ENCODE data around the gene ABRACL.

Gene ABRACL

GRCh38 chr6:139054001-139054400 lies 25.5 kb downstream of the ABRACL start:
- no peak for DNase-seq (ENCODE audit: low read depth in 2 of 2)

- DNase-seq (ENCODE audit: low read depth in 2 of 2) = no peak
Observed at GRCh38 chr6:139055709-139056108, 27.2 kb downstream of the ABRACL start.

- DNase-seq (ENCODE audit: low read depth in 2 of 2) = no peak
Observed at GRCh38 chr6:139058029-139058428, 29.5 kb downstream of the ABRACL start.

DNA sequence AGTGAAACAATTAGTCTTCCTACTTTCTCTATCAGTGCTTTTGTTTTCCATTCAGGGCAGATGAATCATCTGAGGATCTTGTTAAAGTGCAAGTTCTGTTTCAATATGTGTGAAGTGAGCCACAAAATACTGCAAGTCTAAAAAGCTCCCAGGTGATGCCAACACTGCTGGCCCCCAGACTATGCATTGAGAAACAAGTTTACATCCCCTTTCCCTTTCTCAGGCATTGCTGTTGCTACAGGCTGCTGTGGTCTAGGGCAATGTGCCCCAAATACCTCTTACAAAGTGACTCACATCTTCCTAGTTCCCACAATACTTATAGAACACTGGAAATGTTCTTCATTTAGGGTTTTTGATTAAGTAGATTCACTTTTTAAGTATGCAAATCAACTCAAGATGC lies 31.8 kb downstream of the ABRACL start:
- DNase-seq (ENCODE audit: low read depth in 2 of 2) = no peak

GRCh38 chr6:139062932-139063646 lies 34.5 kb downstream of the ABRACL start:
- DNase-seq (ENCODE audit: low read depth in 2 of 2) = no peak

- no peak for DNase-seq (ENCODE audit: low read depth in 2 of 2)
Observed at GRCh38 chr6:139064981-139065665, 36.6 kb downstream of the ABRACL start.

- no peak for DNase-seq (ENCODE audit: low read depth in 2 of 2)
Observed at GRCh38 chr6:139066080-139066479, 37.5 kb downstream of the ABRACL start.

GRCh38 chr6:139068846-139069245 lies 40.3 kb downstream of the ABRACL start:
- no peak for DNase-seq (ENCODE audit: low read depth in 2 of 2)

- no peak for DNase-seq (ENCODE audit: low read depth in 2 of 2)
Observed at GRCh38 chr6:139073118-139073517, 44.6 kb downstream of the ABRACL start.

- DNase-seq (ENCODE audit: low read depth in 2 of 2) = no peak
Observed at GRCh38 chr6:139079018-139079417, 50.5 kb downstream of the ABRACL start.

- DNase-seq (ENCODE audit: low read depth in 2 of 2) = no peak
Observed at GRCh38 chr6:139080255-139080920, 51.8 kb downstream of the ABRACL start.

- no peak for DNase-seq (ENCODE audit: low read depth in 2 of 2)
Observed at GRCh38 chr6:139081471-139081870, 52.9 kb downstream of the ABRACL start.

DNA sequence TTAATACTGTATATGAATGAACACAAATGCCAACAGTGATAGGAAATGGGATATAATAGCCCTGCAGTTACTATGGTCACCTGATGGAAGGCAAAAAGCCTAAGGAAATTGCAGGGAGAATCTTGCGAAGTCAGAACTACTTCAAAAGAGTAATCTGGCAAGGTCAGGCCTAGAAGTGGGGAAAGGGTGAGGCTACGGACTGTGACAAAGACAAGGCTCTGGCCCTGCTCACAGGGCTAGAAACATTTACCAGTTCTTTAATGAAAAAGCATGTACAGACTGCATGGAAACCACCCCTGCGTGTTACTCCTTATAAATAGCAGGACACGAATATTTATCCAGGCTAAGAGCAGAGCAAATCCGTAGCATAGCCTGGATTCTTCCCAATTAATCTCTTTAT lies 53.8 kb downstream of the ABRACL start:
- DNase-seq (ENCODE audit: low read depth in 2 of 2) = no peak

GRCh38 chr6:139091826-139092225 lies 63.3 kb downstream of the ABRACL start:
- no peak for DNase-seq (ENCODE audit: low read depth in 2 of 2)

Measured in stimulated activated CD8-positive, alpha-beta memory T cell treated with anti-CD3 and anti-CD28 coated beads, Interleukin-15, amount 100 ng/mL, for 48 hours (primary cell).